H1 (cell line): ENCODE measurements around the gene TSPAN15. TPM values are rescaled to one million over a fixed set of nuclear protein-coding genes. Genes with fewer than 3 reads are reported as not detected.

Experiments used
- ATF2 ChIP-seq: IDR thresholded peaks from 2 replicates; pipeline ENCODE4 v1.6.1; 2012; ENCODE audit warnings: low read length, inconsistent platforms
- BACH1 ChIP-seq: IDR thresholded peaks from 2 replicates; pipeline ENCODE4 v1.6.1; 2012; ENCODE audit warnings: low read length, improper control_type of control experiment
- CBX5 ChIP-seq: fragments of 300-800, 300-1000 bp; sonication (generic); IDR thresholded peaks from 2 replicates; pipeline ENCODE4 v1.7.1; 2016; ENCODE audit warnings: antibody characterized with exemption, low read length, low read depth
- CHD1 ChIP-seq: IDR thresholded peaks from 2 replicates; pipeline ENCODE4 v1.6.1; 2012; ENCODE audit warnings: low read depth, low read length, improper control_type of control experiment
- EP300 ChIP-seq, 2 experiments: IDR thresholded peaks; 1 replicate in 1 of 2; 2 replicates in 1 of 2; pipeline ENCODE4 v1.6.1; 2011 to 2012; ENCODE audit warnings: low read depth in 2 of 2, low read length in 2 of 2, mild to moderate bottlenecking in 2 of 2, borderline replicate concordance in 1 of 2, inconsistent platforms in 1 of 2, moderate library complexity in 1 of 2
- HDAC6 ChIP-seq: IDR thresholded peaks from one replicate; pipeline ENCODE4 v1.7.1; 2012; ENCODE audit warnings: low read depth, mild to moderate bottlenecking, inconsistent platforms, low read length, moderate library complexity
- POU5F1 ChIP-seq: IDR thresholded peaks from 2 replicates; pipeline ENCODE4 v1.6.1; 2011; ENCODE audit warnings: low read depth, mild to moderate bottlenecking, low read length, moderate library complexity
- SAP30 ChIP-seq: fragments of 300-600 bp; sonication (generic); IDR thresholded peaks from 2 replicates; pipeline ENCODE4 v1.7.1; 2012; ENCODE audit warnings: low read length, moderate library complexity, mild to moderate bottlenecking, inconsistent platforms; ENCODE audit not compliant: insufficient read depth, insufficient replicate concordance
- TEAD4 ChIP-seq: IDR thresholded peaks from 2 replicates; pipeline ENCODE4 v1.6.1; 2012; ENCODE audit warnings: low read depth, low read length, inconsistent platforms, mixed read lengths
- polyA plus RNA-seq, 7 experiments: library from polyadenylated mRNA; depleted of rRNA in 3 of 7; stranded (reverse) in 5 of 7; unstranded in 2 of 7; fragments of >200 nt in 5 of 7; fragments of 200-250 nt in 2 of 7; gene quantifications; 1 replicate in 5 of 7; 2 replicates in 1 of 7; 4 replicates in 1 of 7; pipeline versions ENCODE4 v1.2.1 to v1.2.3, GENCODE V29; 2011 to 2013; ENCODE audit warnings: missing spikeins in 2 of 7, mixed read lengths in 2 of 7
- total RNA-seq: library from RNA; stranded (reverse); fragmentation: NEBNext Ultra II Directional; extraction: Animal tissue kit (Norgen Biotek cat#: 25700); gene quantifications from 2 replicates; pipeline ENCODE4 v1.2.1, GENCODE V29; 2021

Gene TSPAN15
- total and polyA plus RNA-seq, 2 of the 8 experiments (the other 6 are each of a cell fraction or from before 2014, with no cell fraction given), result 9.7 to 20.0 TPM

GRCh38 chr10:69497611-69498390 is 46.5 kb downstream of the TSPAN15 start (continued):
- no peak for TF ChIP-seq SAP30
- TF ChIP-seq TEAD4, result no peak
- no peak for TF ChIP-seq POU5F1
- TF ChIP-seq HDAC6, result no peak
- TF ChIP-seq CHD1, result no peak
- no peak for TF ChIP-seq CBX5
- no peak for TF ChIP-seq ATF2
- no peak for TF ChIP-seq EP300 (IDR thresholded peaks at IDR 0.05; ENCODE audit: borderline replicate concordance in 1 of 2, low read depth in 2 of 2, low read length in 2 of 2)
- no peak for TF ChIP-seq BACH1
